ENCODE measurements around the gene PSMC4. TPM values are rescaled to one million over a fixed set of nuclear protein-coding genes. Genes with fewer than 3 reads are reported as not detected.

PSMC4 gene
- total and polyA plus RNA-seq, 2 experiments from 2014 or later: 85.4 to 94.7 TPM

DNA sequence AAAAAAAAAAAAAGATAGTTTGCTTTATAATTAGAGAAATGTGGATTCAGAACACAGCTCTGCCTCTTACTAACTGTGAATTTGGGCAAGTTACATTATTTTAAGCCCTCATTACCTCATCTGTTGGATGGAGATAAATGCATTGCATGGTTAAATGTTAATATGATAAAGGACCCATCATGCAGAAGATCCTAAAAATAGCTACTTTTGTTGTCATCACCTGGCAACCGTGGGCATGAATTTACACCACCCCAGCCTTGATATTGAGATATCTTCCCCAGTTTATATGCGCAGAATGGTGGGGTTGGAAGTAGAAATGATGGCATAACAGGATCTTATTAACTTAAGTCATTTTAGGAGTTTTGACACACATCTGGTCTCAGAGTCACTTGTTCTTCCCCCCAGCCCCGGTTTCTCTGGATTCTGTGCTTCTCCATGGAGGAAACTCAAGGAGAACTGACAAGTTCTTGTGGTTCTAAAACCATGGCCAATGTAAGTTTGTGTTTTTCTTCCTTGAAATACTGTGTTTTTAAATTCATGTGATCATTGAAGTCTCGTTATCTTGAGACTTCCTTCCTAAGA is 34.8 kb downstream of the PSMC4 start:
- Histone ChIP-seq H3K9me2 (replicated peaks; ENCODE audit: insufficient read depth) (no peaks in the 10 kb centered on the region), H2AFZ (no peak overlapping the region), H3K27me3 (no peaks in the 10 kb centered on the region), H3K4me2 (no peak overlapping the region), H3K79me2 (no peaks in the 10 kb centered on the region), H3K27ac (no peak overlapping the region), H3K4me1 (ENCODE audit: insufficient read depth) (no peaks in the 10 kb centered on the region), H4K20me1 (ENCODE audit: insufficient read depth, poor library complexity, severe bottlenecking) (no peaks in the 10 kb centered on the region), H3K9me3 (ENCODE audit: low read depth) (peaks cover 6% of the 10 kb centered on the region), H3K36me3 (replicated peaks; ENCODE audit: insufficient read depth, low read depth) (no peaks in the 10 kb centered on the region), H3K4me3 (no peak overlapping the region)
- TF ChIP-seq CTCF (IDR thresholded peaks at IDR 0.05; ENCODE audit: poor library complexity): no peak
- no peak for TF ChIP-seq EZH2 (IDR thresholded peaks at IDR 0.05; ENCODE audit: borderline replicate concordance)
- TF ChIP-seq EZH2phosphoT487 (IDR thresholded peaks at IDR 0.05; ENCODE audit: low read depth, severe bottlenecking, unreplicated experiment): no peak
- 91% methylated on average over 4 of the region's 4 CpGs for WGBS (ENCODE audit: low lambda C conversion rate, missing lambda C conversion rate)
- no peak for DNase-seq (ENCODE audit: low spot score)

DNA sequence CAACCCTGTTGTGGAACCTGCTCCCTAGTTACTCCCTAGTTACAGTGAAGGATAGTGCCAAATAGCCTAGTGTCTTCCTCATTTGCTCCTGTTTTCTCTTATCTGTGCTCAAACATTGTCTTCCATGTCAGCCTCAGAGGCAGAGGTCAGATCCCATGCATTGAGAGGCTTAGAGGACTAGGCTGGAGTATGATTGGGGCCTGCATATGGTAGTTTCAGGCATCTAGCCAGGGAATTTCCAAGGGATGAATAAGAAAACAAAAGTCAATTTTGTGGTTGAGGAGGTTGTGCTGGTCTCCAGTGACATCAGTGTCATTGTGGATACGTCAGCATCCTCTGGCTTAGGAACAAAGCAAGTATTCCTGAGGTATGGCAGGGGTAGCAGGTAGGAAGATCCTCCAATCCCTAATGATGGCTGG is 35.3 kb downstream of the PSMC4 start:
- Histone ChIP-seq H3K9me2 (replicated peaks; ENCODE audit: insufficient read depth) (no peaks in the 10 kb centered on the region), H3K27ac (no peak overlapping the region), H3K9me3 (ENCODE audit: low read depth) (peaks cover 6% of the 10 kb centered on the region), H3K79me2 (no peaks in the 10 kb centered on the region), H4K20me1 (ENCODE audit: insufficient read depth, poor library complexity, severe bottlenecking) (no peaks in the 10 kb centered on the region), H2AFZ (no peak overlapping the region), H3K27me3 (no peaks in the 10 kb centered on the region), H3K36me3 (replicated peaks; ENCODE audit: insufficient read depth, low read depth) (no peaks in the 10 kb centered on the region), H3K4me1 (ENCODE audit: insufficient read depth) (no peaks in the 10 kb centered on the region), H3K4me3 (no peak overlapping the region), H3K4me2 (no peak overlapping the region)
- TF ChIP-seq EZH2 (IDR thresholded peaks at IDR 0.05; ENCODE audit: borderline replicate concordance) (no peak), EZH2phosphoT487 (IDR thresholded peaks at IDR 0.05; ENCODE audit: low read depth, severe bottlenecking, unreplicated experiment) (no peak), CTCF (IDR thresholded peaks at IDR 0.05; ENCODE audit: poor library complexity) (no peak)
- DNase-seq (ENCODE audit: low spot score): no peak
- WGBS (ENCODE audit: low lambda C conversion rate, missing lambda C conversion rate): 96% methylated on average over 1 of the region's 1 CpG

GRCh38 chr19:40009674-40010073 is 38.7 kb downstream of the PSMC4 start:
- no peak for DNase-seq (ENCODE audit: low spot score)
- Histone ChIP-seq H3K27ac (no peak overlapping the region), H2AFZ (no peak overlapping the region), H3K9me3 (ENCODE audit: low read depth) (peaks cover 14% of the 10 kb centered on the region), H3K4me3 (no peak overlapping the region), H3K36me3 (replicated peaks; ENCODE audit: insufficient read depth, low read depth) (no peaks in the 10 kb centered on the region), H3K27me3 (no peaks in the 10 kb centered on the region), H3K79me2 (no peaks in the 10 kb centered on the region), H3K4me2 (no peak overlapping the region), H4K20me1 (ENCODE audit: insufficient read depth, poor library complexity, severe bottlenecking) (no peaks in the 10 kb centered on the region), H3K9me2 (replicated peaks; ENCODE audit: insufficient read depth) (no peaks in the 10 kb centered on the region), H3K4me1 (ENCODE audit: insufficient read depth) (no peaks in the 10 kb centered on the region)
- TF ChIP-seq CTCF (IDR thresholded peaks at IDR 0.05; ENCODE audit: poor library complexity) (no peak), EZH2 (IDR thresholded peaks at IDR 0.05; ENCODE audit: borderline replicate concordance) (no peak), EZH2phosphoT487 (IDR thresholded peaks at IDR 0.05; ENCODE audit: low read depth, severe bottlenecking, unreplicated experiment) (no peak)

GRCh38 chr19:40013991-40014390 is 43.0 kb downstream of the PSMC4 start:
- DNase-seq (ENCODE audit: low spot score): no peak
- Histone ChIP-seq H3K9me2 (replicated peaks; ENCODE audit: insufficient read depth) (no peaks in the 10 kb centered on the region), H4K20me1 (ENCODE audit: insufficient read depth, poor library complexity, severe bottlenecking) (no peaks in the 10 kb centered on the region), H3K36me3 (replicated peaks; ENCODE audit: insufficient read depth, low read depth) (no peaks in the 10 kb centered on the region), H3K4me1 (ENCODE audit: insufficient read depth) (no peaks in the 10 kb centered on the region), H2AFZ (no peak overlapping the region), H3K9me3 (ENCODE audit: low read depth) (peaks cover 28% of the 10 kb centered on the region), H3K4me3 (no peak overlapping the region), H3K27me3 (no peaks in the 10 kb centered on the region), H3K79me2 (no peaks in the 10 kb centered on the region), H3K27ac (no peak overlapping the region), H3K4me2 (no peak overlapping the region)
- 91% methylated on average over 4 of the region's 4 CpGs for WGBS (ENCODE audit: low lambda C conversion rate, missing lambda C conversion rate)
- TF ChIP-seq EZH2 (IDR thresholded peaks at IDR 0.05; ENCODE audit: borderline replicate concordance) (no peak), EZH2phosphoT487 (IDR thresholded peaks at IDR 0.05; ENCODE audit: low read depth, severe bottlenecking, unreplicated experiment) (no peak)

Data from hepatocyte (in vitro differentiated cells).